Raji (cell line): Measurements from ENCODE around the gene EHMT1.

Experiments used
- POLR2A ChIP-seq: IDR thresholded peaks from 2 replicates; pipeline ENCODE4 v1.6.1; 2011; ENCODE audit warnings: low read depth, low read length, control low read depth; ENCODE audit not compliant: insufficient read depth

Gene EHMT1

DNA sequence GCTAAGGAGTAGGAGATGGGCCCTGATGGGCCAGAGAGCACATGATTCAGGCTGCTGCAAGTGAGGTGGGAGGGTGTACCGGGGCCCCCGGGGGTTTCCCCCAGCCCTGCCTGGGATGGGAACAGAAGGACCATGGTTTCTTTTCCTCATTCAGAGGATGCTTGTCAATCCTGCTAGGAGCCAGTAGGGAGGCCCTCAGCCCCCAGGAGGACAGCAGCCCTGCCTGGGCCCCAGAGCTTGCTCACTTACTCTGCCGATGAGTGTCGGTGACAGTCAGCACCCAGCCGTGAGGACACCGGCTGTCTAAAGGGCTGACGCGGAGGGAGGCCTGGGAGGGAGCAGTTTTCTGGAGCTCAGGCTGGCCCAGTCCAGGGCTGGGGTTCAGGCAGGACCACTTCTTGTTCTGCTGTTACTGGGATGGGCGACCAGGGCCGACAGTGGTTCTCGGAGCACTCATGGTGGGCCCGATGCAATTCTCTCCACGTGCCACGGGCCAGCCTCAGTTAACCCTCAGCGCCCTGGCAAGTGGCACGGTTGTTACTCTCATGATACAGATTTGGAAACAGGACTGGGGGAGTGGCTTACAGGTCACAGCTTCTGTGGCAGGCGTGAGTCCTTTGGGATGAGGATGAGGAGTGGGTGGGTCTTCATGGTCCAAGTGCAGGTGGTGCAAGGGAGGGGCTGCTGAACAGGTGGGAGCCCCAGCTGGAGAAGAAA, 11.5 kb upstream of the EHMT1 start:
- no peak for TF ChIP-seq POLR2A

DNA sequence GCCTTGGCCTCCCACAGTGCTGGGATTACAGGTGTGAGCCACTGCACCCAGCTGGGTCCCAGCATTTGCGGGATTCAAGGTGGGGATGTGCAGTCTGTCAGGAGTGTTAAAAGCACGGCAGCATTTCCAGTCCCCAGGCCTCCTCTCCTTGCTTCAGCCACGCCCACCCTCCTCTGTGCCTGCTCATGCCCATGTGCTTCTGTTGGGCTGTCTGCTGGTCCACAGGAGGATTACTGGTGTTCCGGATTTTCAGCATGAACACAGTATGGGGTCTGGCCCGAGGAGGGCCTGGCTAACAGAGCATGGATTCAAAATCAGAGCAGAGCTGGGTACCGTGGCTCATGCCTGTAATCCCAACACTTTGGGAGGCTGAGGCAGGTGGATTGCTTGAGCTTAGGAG, 7.9 kb upstream of the EHMT1 start:
- no peak for TF ChIP-seq POLR2A

DNA sequence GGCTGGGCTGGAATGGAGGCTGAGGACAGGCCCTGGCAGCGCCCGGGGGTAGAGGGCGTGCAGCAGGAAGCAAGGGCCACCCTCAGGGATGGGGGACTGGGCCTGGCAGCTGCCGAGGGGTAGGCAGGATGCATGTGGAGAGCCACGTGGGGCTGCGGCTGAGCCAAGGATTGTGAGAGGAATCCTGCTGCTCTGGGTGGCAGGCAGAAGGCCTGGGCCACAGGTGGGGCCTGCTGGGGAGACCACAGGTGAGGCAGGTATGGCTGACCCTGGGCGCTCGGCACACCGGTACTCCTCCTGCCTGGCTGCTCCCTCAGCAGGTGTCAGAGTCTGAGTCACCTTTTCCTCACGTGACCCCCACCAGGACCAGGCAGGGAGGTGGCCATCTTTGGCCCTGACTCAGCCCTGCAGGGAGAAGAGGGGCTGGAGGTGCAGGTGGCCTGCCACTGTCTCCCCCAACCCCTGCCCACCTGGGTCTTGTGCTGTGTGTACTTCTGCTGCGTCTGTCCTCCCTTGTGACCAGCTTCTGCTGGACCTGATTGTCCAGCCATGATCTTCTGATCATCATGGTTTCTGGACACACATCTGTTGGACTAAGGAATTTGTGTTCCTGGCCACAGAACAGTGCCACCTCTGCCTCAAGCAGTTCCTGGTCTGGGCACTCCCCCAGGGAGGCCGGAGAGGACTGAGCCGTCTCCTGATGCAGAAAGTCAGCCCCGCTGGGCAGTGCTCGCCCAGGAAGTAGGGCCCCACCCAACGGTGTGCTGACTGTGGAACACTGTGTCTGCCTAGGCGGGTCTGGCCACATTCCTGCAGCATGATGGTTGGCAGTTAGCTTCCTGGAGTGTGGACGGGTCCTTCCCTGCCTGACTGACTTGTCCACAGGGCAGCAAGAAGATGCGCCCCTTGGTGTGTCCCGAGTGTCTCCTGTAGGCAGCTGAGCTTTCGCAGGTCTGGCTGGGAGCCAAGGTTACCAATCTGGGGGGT, 6.9 kb upstream of the EHMT1 start:
- TF ChIP-seq POLR2A: peak; percentile 35; the same call in 1 of the 2 replicates

DNA sequence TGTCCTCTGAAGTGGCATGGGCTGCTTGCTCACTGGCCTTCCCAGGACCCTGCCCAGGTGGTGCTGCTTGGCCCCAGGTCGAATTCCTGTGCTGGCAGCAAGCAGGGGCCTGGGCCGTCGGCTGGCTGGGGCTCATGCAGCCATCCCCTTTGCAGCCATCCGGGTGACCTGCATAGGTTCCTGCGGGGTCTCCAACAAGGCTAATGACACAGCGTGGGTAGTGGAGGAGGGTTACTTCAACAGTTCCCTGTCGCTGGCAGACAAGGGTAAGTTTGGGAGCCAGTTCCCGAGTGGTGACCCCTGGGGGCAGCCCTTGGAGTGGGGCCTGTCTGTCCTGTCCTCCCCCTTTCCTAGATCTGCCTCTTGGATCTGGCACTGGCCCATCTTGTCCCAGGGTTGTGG, 6.1 kb upstream of the EHMT1 start:
- TF ChIP-seq POLR2A: 0 out of 2 replicates have a peak, but pooled peaks have one; percentile 2

DNA sequence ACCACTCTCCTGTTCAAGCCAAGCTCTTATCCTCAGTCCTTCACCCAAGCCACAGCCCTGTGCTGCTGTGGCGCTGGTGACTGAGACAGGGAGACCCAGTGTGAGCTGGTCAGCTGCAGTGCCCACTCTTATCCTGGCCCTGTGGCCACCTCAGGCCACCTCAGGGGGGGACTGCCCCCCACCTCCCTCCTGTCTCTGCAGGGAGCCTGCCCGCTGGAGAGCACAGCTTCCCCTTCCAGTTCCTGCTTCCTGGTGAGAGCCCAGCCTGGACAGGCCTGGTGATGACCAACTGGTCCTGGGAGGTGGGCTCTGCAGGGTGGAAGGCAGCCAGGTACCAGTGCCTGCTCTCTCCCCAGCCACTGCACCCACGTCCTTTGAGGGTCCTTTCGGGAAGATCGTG, 5.5 kb upstream of the EHMT1 start:
- TF ChIP-seq POLR2A: no peak

DNA sequence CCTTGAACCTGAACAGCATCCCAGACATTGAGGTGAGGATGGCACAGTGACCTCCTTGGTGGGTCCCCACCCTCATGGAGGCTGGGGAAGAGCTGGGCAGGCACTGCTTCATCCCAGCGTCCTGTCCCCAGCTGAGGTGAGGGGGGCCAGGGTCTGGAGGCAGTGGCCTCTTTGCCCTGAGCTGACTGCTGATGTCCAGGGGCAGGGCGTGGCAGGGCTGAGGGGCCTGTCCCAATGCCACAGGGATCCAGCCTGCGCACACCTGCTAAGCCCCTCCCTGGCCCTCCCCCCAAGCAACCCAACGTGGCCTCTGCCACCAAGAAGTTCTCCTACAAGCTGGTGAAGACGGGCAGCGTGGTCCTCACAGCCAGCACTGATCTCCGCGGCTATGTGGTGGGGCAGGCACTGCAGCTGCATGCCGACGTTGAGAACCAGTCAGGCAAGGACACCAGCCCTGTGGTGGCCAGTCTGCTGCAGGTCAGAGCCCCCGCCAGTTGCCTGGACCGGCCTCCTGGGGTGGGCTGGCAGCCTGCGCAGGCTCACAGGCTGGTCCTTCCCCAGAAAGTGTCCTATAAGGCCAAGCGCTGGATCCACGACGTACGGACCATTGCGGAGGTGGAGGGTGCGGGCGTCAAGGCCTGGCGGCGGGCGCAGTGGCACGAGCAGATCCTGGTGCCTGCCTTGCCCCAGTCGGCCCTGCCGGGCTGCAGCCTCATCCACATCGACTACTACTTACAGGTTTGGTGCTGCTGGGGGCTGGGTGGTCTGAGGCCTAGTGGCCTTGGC, 4.9 kb upstream of the EHMT1 start:
- peak; percentile 19; the same call in 1 of the 2 replicates for TF ChIP-seq POLR2A

DNA sequence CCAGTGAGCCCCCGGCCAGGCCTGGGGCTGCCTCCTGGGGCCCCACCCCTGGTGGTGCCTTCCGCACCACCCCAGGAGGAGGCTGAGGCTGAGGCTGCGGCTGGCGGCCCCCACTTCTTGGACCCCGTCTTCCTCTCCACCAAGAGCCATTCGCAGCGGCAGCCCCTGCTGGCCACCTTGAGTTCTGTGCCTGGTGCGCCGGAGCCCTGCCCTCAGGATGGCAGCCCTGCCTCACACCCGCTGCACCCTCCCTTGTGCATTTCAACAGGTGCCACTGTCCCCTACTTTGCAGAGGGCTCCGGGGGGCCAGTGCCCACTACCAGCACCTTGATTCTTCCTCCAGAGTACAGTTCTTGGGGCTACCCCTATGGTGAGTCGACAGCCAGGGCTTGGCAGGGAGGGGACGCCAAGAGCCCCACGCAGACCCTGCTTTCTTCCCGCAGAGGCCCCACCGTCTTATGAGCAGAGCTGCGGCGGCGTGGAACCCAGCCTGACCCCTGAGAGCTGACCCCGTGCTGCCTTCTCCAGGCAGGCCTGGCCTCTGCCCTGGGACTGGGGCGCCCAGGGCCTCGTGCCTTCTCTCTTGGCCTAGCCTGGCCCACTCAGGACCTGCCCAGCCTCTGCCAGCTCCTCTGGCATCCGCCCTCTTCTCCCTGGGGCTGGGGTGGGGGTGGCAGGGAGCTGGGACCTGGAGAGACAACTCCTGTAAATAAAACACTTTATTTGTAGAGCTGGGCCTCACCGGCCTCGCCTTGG, 4.0 kb upstream of the EHMT1 start:
- TF ChIP-seq POLR2A: no peak; the same call in 1 of the 2 replicates

DNA sequence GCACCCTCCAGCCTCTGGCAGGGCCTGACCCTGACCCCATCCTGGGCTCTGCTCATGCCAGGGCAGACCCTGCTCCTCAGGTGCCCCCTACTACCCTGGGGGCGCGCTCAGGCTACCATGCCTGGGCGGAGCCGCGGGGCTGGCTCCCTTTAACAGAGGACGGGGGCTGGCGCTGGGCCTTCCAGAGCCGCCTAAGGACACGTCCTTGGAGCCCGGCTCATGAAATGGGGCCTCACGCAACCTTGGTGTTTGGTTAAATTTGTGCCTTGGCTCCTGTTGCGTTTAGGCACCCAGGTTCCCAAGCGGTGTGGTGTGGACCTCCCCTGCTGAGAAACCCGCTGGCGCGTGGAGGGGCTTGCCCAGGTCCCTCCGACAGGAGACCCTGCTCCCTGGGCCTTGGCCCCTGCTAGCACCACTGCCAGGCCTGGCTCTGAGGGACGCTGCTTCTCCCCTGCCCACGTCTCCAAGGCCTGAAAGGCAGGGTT, 3.4 kb upstream of the EHMT1 start:
- TF ChIP-seq POLR2A: no peak

DNA sequence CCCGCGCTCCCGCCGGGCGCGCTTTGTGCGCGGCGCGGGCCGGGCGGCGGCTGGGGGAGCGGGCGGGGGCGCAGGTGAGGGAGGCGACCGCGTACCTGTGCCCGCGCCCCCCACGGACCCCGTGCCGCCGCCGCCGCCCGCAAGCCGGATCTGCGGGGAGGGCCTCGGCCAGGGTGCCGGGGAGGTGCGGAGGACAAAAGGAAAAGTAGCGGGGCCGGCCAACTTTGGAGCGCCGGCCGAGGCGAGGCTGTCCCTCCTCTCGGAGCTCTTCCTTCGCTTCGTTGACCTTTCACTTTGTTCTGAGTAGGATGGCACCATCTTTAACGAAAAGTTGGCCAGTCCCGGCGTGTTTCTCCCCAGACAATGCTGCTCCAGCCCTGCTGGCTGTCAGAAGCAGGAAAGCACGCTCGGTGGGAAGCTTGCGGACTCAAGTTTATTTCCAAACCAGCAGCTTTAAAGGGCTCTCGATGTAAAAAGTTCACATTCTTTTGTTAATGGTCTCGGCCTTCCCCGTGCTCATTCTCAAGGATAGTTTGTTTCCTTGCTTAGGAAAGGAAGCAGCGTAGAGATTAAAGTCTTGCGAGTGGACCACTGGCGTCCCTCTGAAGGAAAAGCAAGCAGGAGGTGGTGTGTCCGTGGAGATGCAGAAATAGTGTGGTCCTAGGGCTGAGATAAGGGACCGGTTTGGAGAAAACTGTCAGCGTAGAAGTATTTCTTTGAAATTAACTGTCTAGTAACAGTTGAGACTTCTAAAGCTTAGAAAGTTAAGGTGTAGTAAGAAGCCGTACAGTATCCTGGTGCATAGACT, 639 bp downstream of the EHMT1 start:
- no peak for TF ChIP-seq POLR2A

DNA sequence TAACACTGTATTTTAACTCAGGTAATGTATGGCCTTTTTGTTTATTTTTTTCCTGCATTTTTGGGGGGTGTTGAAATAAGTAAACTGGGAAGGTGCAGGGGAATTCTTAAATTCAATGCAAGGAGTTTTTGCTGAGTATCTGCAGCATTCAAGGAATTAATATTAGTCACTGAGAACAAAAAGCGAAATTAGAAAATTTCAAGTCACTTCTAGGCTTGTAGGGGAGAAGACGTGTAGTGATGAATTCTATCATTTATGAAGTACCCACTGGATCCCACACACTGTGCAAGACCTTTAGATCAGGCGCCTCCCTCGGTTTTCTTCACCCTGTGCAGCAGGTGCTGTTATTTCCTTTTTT, 1.2 kb downstream of the EHMT1 start:
- no peak for TF ChIP-seq POLR2A

DNA sequence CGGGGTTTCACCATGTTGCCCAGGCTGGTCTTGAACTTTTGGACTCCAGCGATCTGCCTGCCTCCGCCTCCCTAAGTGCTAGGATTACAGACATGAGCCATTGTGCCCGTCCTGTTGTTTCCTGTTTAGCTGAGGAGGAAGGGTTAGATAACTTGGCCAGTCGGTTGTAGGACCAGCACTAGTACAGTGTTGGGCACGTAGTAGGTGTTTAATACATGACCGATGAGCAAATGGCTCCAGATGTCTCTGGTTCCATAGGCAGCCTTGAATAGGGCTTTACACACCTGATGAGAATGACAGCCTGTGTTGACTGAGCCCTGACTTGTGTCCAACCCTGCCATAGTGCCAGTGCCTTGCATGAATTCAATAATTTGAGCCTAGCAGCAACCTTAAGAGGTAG, 1.8 kb downstream of the EHMT1 start:
- TF ChIP-seq POLR2A: no peak

DNA sequence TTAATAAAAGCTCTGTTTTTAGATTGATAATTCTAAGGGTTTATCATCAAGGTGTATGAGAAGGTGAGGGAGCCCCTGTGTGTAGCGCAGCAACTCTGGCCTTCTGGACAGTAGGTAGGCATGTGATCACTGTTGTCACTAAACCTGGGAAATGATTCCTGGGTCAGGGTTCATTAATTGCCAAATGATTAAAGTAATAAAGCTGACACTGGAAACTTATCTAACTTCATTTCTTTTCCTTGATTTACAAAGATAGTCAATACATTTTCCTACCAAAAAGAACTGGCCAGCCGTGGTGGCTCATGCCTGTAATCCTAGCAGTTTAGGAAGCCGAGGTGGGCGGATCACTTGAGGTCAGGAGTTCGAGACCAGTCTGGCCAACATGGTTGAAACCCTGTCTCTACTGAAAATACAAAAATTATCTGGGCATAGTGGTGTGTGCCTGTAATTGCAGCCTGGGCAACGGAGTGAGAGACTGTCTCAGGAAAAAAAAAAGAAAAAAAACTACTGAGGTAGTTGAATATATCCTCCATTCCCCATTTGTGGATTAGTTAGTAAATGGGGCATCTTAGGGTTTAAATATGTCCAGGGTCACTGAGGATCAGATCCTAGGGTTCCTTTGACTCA, 2.4 kb downstream of the EHMT1 start:
- no peak for TF ChIP-seq POLR2A

DNA sequence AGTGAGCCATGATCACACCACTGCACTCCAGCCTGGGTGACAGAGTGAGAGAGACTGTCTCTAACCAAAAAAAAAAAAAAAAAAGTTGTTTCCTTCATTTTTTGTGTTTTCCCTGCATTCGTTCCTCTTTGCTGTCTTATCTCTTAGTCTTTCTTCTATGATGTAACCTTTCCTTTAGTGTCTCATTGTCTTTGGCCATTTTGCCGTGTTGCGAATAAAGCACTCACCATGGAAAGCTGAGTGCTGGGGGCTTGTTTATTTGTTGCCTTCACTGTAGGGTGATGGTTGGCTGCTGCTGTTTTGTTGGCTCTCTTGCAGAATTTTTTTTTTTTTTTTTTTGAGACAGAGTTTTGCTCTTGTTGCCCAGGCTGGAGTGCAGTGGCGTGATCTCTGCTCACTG, 7.7 kb downstream of the EHMT1 start:
- TF ChIP-seq POLR2A: no peak
